Measurements from ENCODE around the gene CCDC33.

The CCDC33 gene

DNA sequence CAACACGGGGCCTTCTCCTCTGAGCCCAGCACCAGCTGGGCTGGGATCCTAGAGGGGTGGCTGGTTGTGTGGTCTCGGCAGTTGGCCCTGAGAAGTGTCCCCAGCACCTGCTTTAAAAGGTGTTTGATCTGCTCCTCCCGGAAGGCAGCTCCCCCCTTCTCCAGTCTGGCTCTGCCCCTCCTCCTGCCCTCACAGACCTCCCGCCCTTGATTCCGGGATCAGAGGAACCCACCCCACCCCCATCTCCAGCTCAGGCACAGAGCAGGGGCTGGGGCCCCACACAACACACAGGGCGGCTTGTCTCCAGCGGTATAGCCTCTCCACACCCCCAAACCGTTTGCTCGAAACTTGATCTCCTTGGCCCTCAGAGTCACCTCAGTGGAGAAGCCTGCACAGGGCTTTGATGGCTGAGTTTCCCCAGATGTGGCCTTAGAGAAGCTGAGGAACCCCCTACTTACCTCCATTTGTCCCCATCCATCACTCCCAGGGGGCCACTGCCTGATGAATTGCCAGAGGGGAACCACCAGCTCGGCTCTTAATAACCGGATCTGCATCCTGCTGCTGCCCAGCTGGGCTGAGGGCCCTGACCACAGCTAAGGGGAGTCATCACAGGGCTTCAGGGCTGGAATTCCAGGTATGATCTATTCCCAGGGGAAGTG is 27.1 kb upstream of the CCDC33 start:
- DNase-seq (ENCODE audit: low read depth): no peak

DNA sequence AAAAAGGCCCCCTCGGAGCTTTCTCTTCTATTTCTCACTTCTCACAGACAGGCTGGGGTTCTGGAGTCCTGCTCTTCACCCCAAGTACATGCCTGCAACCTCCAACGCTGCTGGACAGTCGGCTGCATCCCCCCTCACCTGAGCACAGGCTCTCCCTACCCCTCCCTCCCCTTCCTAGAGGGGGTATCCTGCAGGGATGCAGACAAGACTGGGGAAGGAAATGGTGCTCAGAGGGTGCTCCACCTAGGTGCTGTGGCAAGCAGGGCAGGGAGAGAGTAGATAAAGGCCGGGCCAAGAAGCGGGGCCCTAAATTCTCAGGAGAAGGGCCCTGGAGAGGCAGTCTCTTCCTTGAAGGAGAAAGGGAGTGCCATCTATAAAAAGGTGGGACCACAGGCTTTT is 26.6 kb upstream of the CCDC33 start:
- DNase-seq (ENCODE audit: low read depth): no peak

DNA sequence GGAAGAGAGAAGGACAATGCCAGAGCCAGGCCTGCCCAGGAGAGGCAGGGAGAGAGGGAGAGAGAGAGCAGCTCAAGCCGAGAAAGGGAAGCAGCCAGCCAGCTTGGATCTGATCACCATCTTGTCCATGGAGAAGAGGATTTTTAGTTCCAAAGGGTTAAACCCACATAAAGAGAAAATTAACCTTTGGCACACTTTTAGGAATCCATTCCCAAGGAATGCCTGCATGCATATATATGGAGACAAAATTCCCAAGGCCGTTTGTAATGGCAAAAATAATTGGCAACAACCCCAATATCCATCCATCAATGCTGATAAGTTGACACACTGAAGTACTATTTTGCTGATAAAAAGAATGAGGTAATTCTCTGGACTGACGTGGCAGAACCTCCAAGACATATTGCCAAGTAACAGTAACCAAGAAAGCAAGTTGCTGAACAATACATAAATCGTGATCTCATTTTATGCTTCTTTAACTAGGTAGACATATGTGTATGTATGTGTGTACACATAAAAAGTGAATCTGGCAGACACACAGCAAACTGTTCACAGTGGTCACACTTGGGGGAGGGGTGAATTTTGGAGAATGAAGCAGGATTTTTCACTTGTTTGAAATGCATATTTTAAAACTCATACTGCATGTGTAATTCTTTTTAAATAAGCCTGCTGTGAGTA is 26.0 kb upstream of the CCDC33 start:
- DNase-seq (ENCODE audit: low read depth): peak; percentile 48

DNA sequence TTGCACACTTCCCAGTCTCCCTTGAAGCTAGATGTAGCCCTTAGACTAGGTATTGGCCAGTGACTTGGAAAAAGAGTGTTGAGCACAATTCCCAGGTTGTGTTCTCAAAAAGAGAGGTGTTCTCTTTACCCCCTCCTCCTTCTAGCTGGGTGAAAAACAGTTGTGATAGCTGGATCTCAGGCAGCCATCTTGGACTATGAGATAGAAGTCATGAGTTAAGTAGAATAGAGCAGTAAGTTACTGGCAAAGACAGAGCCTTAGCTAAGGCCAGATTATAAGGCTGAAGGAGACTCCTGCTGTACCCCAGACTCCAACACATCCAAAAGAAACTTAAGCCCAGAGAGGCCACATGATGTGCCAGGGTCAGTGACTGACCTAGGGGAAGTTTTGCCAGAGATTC is 25.4 kb upstream of the CCDC33 start:
- DNase-seq (ENCODE audit: low read depth): no peak

GRCh38 chr15:74211656-74212055 is 24.5 kb upstream of the CCDC33 start:
- no peak for DNase-seq (ENCODE audit: low read depth)

GRCh38 chr15:74212494-74212893 is 23.6 kb upstream of the CCDC33 start:
- no peak for DNase-seq (ENCODE audit: low read depth)

- no peak for DNase-seq (ENCODE audit: low read depth)
Observed at GRCh38 chr15:74213858-74214284, 22.3 kb upstream of the CCDC33 start.

- DNase-seq (ENCODE audit: low read depth): no peak
Observed at GRCh38 chr15:74214324-74215021, 21.7 kb upstream of the CCDC33 start.

GRCh38 chr15:74215958-74216357 is 20.2 kb upstream of the CCDC33 start:
- no peak for DNase-seq (ENCODE audit: low read depth)

DNA sequence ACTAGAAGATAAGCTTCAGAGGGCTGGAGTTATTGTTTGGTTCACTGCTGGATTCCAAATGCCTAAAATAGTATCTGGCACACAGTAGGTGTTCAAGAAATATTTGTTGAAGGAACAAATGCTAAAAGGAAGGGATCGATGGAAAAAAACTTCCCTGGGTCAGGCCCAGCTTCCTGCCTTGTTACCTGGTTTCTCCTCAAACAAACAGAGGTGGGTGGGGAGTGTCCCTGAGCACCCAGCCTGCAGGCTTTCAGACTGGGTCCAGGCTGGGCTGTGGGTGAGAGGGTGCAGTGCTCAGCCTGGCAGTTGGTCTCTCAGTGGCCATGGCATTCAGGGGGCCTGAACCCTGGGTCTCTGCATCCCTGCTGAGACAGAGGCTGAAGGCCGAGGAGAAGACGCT is 19.2 kb upstream of the CCDC33 start:
- no peak for DNase-seq (ENCODE audit: low read depth)

DNA sequence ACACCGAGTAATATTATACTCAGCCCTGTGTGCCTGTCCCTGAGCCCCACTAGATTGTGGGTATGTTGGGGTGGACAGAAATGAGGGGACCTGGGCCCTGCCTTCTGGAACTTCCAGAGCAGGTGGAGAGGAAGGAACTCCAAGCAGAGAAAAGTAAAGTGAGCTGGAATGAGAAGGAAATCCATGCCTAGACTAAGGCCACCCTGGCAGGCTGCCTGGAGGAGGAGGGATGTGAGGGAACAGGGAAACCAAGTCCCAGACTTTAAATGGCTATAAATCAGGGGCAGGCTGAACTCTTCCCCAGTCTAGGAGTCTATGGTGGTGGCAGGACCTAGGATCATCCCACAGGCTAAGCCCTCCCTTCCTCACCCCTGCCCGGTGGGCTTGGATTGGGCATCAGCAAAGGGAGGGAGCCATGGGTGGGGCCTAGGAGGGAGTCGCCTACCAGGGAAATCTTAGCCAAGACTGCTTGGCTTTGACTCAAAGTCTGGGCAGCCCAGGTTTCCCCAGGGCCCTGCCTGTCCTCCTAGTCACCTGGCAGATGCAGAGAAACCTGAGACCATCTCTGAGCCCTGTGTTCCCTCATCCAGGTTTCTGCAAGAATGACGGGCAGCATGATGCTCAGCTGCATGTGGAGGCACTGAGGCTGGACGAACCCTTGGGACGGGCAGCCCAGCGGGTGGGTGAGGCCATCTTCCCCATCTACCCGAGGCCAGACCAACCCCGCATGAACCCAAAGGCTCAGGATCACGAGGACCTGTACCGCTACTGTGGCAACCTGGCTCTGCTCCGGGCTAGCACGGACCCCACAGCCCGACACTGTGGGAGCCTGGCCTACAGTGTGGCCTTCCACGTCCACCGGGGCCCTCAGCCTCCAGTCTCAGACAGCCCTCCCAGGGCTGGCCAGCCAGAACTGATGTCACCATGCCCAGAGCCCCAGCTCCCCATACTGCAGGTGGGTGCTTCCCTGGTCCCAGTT is 17.9 kb upstream of the CCDC33 start:
- DNase-seq (ENCODE audit: low read depth): no peak

DNA sequence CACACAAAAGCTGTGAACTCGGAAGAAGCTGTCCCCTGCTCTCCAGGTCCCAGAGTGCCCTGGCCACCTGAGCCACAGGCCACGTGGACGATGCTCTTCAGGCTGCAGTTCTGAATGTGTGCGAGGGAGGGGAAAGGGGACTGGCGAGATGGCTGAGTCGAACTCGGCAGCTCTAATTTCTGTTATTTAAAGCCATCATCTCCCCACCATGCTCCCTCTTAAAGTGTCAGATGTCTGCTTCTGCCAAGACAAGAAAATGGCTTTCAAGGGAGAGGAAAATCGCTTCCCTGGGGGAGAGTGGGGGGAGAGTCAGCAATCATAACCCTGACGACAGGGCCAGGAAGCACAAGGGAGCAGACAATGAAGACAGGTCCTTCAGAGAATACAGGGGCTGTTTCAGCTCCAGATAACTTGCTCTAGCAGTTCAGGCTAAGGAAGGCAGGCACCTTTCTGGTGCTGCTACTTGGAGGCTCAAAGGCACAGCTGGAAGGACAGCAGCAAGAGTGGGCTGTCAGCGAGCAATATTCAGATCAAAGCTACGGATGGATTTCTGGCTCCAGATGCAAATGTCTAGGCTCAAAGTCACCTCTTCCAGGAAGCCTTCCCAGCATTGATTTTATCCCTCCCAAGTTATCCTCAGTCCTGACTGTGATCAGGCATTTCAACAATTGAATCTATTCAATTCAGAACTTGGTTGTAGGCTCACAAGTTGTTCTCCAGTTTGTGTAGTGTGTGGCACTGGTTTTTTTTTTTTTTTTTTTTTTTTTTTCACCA is 15.5 kb upstream of the CCDC33 start:
- no peak for DNase-seq (ENCODE audit: low read depth)

- DNase-seq (ENCODE audit: low read depth): no peak
Observed at GRCh38 chr15:74221399-74222239, 14.5 kb upstream of the CCDC33 start.

GRCh38 chr15:74222240-74223119 is 13.6 kb upstream of the CCDC33 start:
- no peak for DNase-seq (ENCODE audit: low read depth)

GRCh38 chr15:74225928-74226327 is 10.2 kb upstream of the CCDC33 start:
- DNase-seq (ENCODE audit: low read depth): no peak

- no peak for DNase-seq (ENCODE audit: low read depth)
Observed at GRCh38 chr15:74226761-74227540, 9.2 kb upstream of the CCDC33 start.

DNA sequence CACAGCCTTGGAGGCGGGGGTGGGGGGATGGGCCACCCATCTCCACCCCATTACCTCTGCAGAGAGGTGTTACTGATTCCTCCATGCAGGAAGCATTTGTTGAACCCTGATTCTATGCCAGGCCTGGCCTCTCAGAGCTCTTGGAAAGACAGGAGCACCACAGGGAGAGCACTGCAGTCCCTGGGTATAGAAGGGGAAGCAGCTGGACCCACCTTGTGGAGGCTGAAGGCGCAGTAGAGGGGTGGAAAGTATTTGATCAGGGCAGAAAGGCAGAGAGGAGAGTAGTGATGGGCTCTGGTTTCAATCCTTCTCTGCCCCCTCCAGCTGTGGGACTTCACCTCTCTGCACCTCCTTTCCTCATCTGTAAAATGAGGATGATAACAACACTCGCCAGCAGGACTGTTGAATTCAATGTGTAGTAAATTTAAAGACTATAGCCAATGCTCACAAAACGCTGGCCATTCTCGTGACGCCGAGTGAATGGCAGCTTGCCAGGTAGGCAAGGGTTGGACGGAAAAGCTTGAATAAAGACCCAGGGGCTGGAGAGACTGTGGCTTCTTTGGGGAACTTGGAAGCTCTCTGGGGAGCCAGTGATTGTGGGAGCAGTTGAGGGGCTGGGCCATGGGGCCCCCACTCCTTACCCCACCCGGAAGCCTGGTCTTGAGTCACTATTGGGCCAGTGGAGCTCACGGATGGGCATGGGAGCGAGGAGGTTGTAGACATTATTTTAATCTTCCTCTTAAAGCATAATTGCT is 8.0 kb upstream of the CCDC33 start:
- no peak for DNase-seq (ENCODE audit: low read depth)

GRCh38 chr15:74228723-74229081 is 7.4 kb upstream of the CCDC33 start:
- no peak for DNase-seq (ENCODE audit: low read depth)
